Kidney (tissue), 14 donors: ENCODE results near the gene DDX25. TPM values are rescaled to one million over a fixed set of nuclear protein-coding genes. Genes with fewer than 3 reads are reported as not detected.

ENCODE experiments used
- DNase-seq, 5 donors: peaks; one replicate each; pipeline ENCODE4 v3.0.0-alpha.2; 2013 to 2020
- FAIRE-seq: peaks from 2 replicates; lab custom pipeline; 2012; peaks lifted over from hg19 to GRCh38; lab: Jason Lieb, UNC
- H3K27ac ChIP-seq, 2 donors: one replicate each; pipeline ENCODE4 v1.7.0; 2013; ENCODE audit warnings: low read depth in 2 of 2, low read length in 2 of 2, inconsistent platforms in 1 of 2
- H3K27me3 ChIP-seq: one replicate; pipeline ENCODE4 v1.7.1; 2013; ENCODE audit warnings: low read length, inconsistent platforms; ENCODE audit not compliant: control insufficient read depth, insufficient read depth
- H3K36me3 ChIP-seq, 3 donors: one replicate each; pipeline versions ENCODE4 v1.7.0 to v1.7.1; 2013; ENCODE audit warnings: low read length in 3 of 3, control low read depth in 1 of 3, inconsistent platforms in 1 of 3; ENCODE audit not compliant: insufficient read depth in 3 of 3, control insufficient read depth in 2 of 3
- H3K4me1 ChIP-seq, 3 donors: one replicate each; pipeline versions ENCODE4 v1.7.0 to v1.7.1; 2013; ENCODE audit warnings: low read length in 3 of 3, inconsistent platforms in 1 of 3, low read depth in 1 of 3; ENCODE audit not compliant: control insufficient read depth in 2 of 3, insufficient read depth in 2 of 3
- H3K4me3 ChIP-seq, 3 donors: one replicate each; pipeline versions ENCODE4 v1.7.0 to v1.8.1; 2013; ENCODE audit warnings: low read length in 3 of 3, control low read depth in 1 of 3, inconsistent platforms in 1 of 3
- H3K9ac ChIP-seq, 3 donors: one replicate each; pipeline versions ENCODE4 v1.7.0 to v1.7.1; 2013; ENCODE audit warnings: low read length in 3 of 3, control low read depth in 1 of 3, inconsistent platforms in 1 of 3
- H3K9me3 ChIP-seq, 3 donors: one replicate each; pipeline versions ENCODE4 v1.7.0 to v1.7.1; 2013; ENCODE audit warnings: low read length in 3 of 3, control low read depth in 1 of 3, inconsistent platforms in 1 of 3; ENCODE audit not compliant: control insufficient read depth in 2 of 3, insufficient read depth in 1 of 3
- intact Hi-C: fragments of 100-400 bp; cut with DNase I; formaldehyde crosslinking; loops from one replicate; pipeline ENCODE4 v1.11.1; 2022
- polyA plus RNA-seq: library from polyadenylated mRNA; stranded (reverse); fragments of 350-450 nt; fragmentation: Illumina TruSeq; extraction: RNeasy Lipid Tissue Mini Kit (QIAGEN cat#74804); gene quantifications from one replicate; pipeline ENCODE4 v1.2.3, GENCODE V29; 2014; ENCODE audit warnings: low read depth, low replicate concordance; ENCODE audit not compliant: insufficient read depth
- total RNA-seq: library from RNA; stranded (reverse); fragmentation: NEBNext Ultra II Directional; extraction: Animal tissue kit (Norgen Biotek cat#: 25700); gene quantifications from one replicate; pipeline ENCODE4 v1.2.1, GENCODE V29; 2021
- TF ChIP-seq, protein P1 (sequence below): IDR thresholded peaks from 3 replicates; pipeline ENCODE4 v1.5.1; 2012; ENCODE audit warnings: mild to moderate bottlenecking, moderate library complexity, borderline replicate concordance; ENCODE audit not compliant: insufficient read depth; ENCODE audit errors: extremely low read depth
- donor health status: control.
- donor health status: control.
- donor health status: control.
- donor health status: control.
- donor health status: control.
- donor health status: DM: yes; HTN: yes; CAD: no.
- donor health status: Normal renal cell carcinoma (clear cell type).

The DDX25 gene
- total and polyA plus RNA-seq, 2 donors from 2014 or later: 1.1 to 3.8 TPM

DNA sequence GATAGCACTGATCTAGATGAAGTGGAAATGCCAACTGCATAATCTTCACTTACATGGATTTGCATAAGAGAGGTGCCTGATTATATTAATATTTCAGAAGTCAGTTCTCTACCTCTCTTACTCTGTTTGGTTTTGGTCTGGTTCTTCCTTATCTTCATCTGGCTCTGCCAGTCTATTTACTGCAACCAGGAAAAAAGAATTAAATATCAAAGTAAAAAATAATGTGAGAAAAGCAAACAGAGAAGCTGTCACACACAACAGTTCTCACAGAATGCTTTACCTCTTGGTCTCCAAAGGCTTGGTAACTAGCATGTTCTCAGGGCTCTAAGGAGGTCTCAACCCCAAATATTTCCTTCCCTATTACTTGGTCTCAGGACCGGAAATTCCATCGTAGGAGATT is 48.3 kb downstream of the DDX25 start:
- TF ChIP-seq, protein P1, sequence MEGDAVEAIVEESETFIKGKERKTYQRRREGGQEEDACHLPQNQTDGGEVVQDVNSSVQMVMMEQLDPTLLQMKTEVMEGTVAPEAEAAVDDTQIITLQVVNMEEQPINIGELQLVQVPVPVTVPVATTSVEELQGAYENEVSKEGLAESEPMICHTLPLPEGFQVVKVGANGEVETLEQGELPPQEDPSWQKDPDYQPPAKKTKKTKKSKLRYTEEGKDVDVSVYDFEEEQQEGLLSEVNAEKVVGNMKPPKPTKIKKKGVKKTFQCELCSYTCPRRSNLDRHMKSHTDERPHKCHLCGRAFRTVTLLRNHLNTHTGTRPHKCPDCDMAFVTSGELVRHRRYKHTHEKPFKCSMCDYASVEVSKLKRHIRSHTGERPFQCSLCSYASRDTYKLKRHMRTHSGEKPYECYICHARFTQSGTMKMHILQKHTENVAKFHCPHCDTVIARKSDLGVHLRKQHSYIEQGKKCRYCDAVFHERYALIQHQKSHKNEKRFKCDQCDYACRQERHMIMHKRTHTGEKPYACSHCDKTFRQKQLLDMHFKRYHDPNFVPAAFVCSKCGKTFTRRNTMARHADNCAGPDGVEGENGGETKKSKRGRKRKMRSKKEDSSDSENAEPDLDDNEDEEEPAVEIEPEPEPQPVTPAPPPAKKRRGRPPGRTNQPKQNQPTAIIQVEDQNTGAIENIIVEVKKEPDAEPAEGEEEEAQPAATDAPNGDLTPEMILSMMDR: no peak

GRCh38 chr11:125952973-125953372 is 48.7 kb downstream of the DDX25 start:
- H3K4me3 ChIP-seq: no peak overlapping the region
- no peaks in the 10 kb centered on the region for H3K27me3 ChIP-seq
- no peaks in the 10 kb centered on the region for H3K4me1 ChIP-seq
- FAIRE-seq: no peak
- no peaks in the 10 kb centered on the region for H3K9me3 ChIP-seq
- intact Hi-C loops: no loop called here
- DNase-seq: no peak
- no peak overlapping the region for H3K27ac ChIP-seq
- TF ChIP-seq, protein P1: no peak
- H3K9ac ChIP-seq: no peak overlapping the region
- no peaks in the 10 kb centered on the region for H3K36me3 ChIP-seq

More for the DNA sequence above, 48.3 kb downstream of the DDX25 start:
- intact Hi-C loops: no loop called here
- no peak for FAIRE-seq
- Histone ChIP-seq H3K27ac (no peak overlapping the region), H3K36me3 (no peaks in the 10 kb centered on the region), H3K9me3 (no peaks in the 10 kb centered on the region), H3K9ac (no peak overlapping the region), H3K27me3 (no peaks in the 10 kb centered on the region), H3K4me1 (no peaks in the 10 kb centered on the region), H3K4me3 (no peak overlapping the region)
- no peak for DNase-seq

DNA sequence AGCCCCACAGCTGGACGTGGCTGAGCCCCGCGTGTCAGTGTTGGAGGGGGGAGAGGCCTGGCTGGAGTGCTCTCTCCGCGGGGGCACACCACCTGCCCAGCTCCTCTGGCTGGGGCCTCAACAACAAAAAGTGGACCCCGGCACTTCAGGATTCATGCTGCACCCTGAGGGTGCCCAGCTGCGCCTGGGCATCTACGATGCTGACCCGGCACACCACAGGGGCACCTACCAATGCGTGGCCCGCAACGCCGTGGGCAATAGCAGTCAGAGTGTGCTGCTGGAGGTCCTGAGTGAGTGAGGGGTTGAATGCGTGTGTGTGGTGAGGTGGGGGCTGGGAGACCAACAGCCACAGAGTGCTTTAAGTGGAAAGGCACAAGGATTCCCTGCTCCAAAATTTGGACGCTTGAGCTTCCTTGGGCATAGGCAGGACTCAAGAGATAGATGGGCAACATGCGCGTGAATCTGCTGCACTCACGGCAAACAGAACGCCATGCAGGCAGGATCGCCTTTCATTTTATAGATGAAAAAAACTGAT is 49.2 kb downstream of the DDX25 start:
- no peak overlapping the region for H3K4me3 ChIP-seq
- FAIRE-seq (no peak), DNase-seq (no peak)
- no peaks in the 10 kb centered on the region for H3K9me3 ChIP-seq
- no peak overlapping the region for H3K9ac ChIP-seq
- no peaks in the 10 kb centered on the region for H3K36me3 ChIP-seq
- intact Hi-C loops: no loop called here
- TF ChIP-seq, protein P1: no peak
- H3K27me3 ChIP-seq: no peaks in the 10 kb centered on the region
- no peak overlapping the region for H3K27ac ChIP-seq
- no peaks in the 10 kb centered on the region for H3K4me1 ChIP-seq
